Measurements from ENCODE around the gene NUP50.

GRCh38 chr22:45166932-45167331 lies 3.2 kb downstream of the NUP50 start:
- TF ChIP-seq BHLHE40 (IDR thresholded peaks at IDR 0.05; ENCODE audit: borderline replicate concordance), result no peak
- no peak for TF ChIP-seq CTBP1 (IDR thresholded peaks at IDR 0.05; ENCODE audit: borderline replicate concordance)
